KBM-7 (cell line): Measurements from ENCODE around the gene IDE.
"Not testable (repeated sequence)": the region's sequence is repeated elsewhere in the genome, so short reads cannot be mapped to it uniquely, and the experiment has no call there.

Experiments
- DNase-seq: peaks from one replicate; pipeline ENCODE4 v3.0.0-alpha.2; 2015
- in situ Hi-C: fragments of 300-500 bp; cut with MboI; formaldehyde crosslinking; loops from 2 replicates; pipeline ENCODE4 v1.14.3; 2020; ENCODE audit warnings: low sequenced_read_pairs, low pct_unique_long_range_greater_than_20kb, mixed read lengths

IDE gene

DNA sequence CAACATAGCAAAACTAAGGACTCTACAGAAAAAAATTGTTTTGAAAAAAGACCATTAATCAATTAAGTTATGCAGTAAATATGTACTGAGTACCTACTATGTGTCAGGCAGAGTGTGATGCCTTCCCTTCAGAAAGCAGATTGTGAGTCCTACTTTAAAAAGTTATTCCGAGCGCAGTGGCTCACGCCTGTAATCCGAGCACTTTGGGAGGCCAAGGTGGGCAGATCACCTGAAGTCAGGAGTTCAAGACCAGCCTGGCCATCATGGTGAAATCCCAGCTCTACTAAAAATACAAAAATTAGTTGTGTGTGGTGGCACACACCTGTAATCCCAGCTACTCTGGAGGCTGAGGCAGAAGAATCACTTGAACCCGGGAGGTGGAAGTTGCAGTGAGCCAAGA, 4.2 kb downstream of the IDE start:
- in situ Hi-C loops, DNase-seq: not testable (repeated sequence)

DNA sequence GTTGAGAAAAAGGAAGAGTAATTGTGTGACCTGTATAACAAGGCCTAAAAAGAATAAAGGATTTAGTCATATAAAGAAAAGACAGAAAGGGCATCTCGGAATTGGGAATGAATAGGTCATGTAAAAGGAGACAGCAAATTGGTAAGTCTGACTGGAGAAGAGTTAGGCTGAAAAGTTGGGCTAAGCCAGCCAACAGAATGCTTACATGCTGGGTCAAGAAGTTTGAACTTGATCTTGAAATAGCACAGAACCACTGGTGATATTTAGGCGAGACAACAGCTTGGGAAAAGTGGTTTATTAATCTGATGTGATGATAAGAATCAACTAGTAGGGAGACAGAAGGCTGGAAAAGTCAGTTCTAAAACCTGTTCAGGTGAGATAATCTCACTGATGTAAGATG, 4.8 kb downstream of the IDE start:
- in situ Hi-C loops = no loop called here
- no peak for DNase-seq

DNA sequence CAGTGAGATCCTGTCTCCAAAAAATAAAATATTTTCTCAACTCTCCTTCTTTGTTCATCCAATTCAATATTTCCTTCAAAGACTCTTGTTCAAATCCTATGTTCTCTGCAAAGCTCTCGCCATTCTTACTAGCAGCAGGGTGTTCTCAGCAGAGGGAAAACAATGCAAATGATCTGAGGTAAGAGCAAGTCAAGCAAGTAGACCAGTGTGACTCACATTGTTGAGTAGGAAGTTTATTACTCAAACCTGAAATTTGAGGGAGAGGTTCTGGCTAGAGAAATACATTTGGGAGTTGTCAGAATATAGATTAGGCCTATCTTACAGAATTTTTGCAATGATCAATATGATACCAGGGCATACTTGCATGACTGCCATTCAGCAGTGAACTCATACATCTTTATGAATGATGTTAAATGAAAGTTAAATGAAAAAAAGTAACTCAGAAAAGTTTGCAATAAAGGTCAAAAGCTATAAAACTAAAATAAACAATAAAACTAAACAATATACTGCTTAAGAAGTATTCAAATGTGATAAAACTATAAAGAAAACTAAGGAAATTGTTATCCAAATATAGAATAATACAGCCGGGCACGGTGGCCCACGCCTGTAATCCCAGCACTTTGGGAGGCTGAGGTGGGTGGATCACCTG, 5.8 kb downstream of the IDE start:
- DNase-seq = no peak
- in situ Hi-C loops = no loop called here

DNA sequence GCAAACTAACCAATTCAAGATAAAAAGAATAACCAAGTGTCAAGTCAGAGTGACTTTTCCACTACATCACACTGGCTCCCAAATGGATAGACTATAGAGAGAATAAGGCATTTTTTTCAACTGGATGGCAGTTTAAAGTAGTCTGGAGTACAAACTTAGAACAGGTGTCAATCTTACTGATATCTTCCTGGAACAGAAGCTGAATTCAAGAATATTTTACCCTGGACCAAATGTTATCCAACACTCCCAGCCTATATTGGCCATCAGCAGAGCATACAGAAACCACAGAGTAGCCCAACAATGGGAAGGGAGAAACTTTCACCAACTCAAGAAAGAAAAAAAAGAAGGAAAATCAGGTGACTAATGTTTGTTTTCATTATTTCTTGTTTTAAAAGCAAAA, 11.5 kb downstream of the IDE start:
- DNase-seq = no peak
- in situ Hi-C loops = no loop called here

DNA sequence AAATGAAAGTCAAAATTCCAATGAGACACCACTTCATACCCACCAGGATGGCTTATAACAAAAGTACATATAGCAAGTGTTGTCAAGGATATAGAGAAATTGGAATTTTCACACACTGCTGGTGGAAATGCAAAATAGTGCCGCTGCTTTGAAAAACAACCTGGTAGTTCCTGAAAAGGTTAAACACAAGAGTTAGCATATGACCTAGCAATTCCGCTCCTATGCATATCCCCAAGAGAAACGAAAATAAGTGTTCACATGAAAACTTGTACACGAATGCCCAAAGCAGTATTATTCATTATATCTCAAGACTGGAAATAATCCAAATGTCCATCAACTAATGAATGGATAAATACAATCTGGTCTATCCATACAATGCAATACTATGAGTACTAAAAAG, 14.8 kb downstream of the IDE start:
- in situ Hi-C loops = no loop called here
- no peak for DNase-seq

DNA sequence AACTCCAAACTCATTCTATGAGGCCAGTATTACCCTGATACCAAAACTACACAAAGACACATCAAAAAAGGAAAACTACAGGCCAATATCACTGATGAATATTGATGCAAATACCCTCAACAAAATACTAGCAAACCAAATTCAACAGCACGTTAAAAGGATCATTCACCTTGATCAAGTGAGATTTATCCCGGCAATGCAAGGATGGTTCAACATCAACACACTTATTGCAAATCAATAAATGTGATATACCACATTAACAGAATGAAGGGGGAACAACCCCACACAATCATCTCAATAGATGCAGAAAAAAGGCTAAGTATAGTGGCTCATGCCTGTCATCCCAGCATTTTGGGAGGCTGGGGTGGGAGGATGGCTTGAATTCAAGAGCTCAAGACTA, 19.9 kb downstream of the IDE start:
- in situ Hi-C loops = no loop called here

DNA sequence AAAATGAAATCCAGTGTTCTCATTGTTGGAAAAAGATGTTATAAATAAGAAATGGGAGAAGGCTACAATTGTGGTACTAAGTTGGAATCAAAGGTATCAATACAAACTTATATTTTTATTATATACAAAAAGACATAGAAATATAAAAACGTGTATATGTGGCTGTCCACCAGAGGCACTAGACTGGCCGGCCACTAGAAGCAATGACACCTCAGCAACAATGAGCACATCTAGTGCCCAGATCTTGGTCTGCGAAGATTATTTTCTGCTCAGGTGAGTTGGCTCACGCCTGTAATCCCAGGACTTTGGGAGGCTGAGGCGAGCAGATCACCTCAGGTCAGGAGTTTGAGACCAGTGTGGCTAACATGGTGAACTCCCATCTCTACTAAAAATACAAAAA, 21.6 kb downstream of the IDE start:
- no peak for DNase-seq
- in situ Hi-C loops = no loop called here

More for the DNA sequence above, 19.9 kb downstream of the IDE start:
- no peak for DNase-seq

DNA sequence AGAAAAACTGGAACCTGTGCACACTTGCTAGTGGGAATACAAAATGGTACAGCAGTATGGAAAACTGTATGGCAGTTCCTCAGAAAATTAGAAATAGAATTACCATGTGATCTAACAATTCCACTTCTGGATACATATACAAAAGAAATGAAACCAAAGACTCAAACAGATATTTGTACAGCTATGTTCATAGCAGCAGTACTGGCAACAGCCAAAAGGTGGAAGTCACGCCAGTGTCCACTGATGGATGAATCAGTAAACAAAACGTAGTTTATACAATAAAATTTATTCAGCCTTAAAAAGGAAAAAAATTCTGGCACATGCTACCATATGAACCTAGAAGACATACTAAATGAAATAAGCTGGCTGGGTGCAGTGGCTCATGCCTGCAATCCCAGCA, 23.0 kb downstream of the IDE start:
- in situ Hi-C loops = no loop called here
- no peak for DNase-seq

DNA sequence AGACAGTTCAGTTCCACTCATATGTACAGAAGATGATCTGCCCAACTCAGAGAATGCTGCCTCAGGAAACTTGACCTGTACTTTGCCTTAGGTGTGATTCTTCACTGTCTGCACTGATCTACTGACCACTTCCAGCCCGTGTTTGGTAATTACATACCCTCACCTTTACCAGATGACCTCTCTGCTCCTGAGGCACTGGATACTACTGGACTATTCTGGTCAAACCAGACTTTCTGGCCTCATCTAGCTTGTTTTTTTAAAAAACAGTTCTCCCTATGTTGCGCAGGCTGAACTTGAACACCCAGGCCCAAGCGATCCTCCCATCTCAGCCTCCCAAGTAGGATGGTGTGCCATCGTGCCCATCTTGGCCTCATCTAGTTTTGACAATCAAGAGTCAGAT, 26.2 kb downstream of the IDE start:
- in situ Hi-C loops = no loop called here
- no peak for DNase-seq

DNA sequence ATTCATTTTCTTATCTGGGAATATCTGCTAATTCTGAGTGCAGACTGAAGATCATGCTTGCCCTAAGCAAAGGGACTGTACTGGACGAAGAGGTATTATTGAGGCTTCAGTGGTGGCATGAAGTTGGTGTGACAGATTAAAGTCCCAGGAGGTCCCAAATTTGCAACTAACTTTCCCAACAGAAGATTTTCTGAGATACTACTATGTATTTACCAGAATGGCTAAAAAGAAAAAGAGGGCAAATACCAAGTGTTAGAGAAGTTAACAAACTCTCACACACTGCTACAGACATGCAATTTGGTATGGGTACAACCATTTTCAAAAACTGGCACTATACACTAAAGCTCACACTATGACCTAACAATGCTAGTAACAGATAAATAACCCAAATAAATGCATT, 28.3 kb downstream of the IDE start:
- no peak for DNase-seq
- in situ Hi-C loops = no loop called here

DNA sequence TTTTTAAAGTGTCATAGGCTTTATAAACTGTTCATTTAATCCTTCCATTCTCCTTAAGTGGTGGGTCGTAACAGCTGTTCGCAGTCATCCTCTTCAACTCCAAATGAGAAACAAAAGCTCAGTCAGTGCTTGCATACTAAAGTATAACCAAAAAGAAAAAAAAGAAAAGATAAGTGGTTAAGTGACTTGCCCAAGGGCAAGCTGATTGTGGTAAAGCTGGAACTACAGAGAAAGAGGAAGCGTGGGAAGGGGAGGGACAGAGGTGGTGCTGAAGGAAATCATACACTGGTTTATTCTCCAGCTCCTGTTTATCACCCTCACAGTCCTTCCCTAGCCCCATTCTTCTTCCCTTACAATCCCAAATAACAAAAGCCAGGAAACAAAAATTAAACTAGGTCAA, 29.6 kb downstream of the IDE start:
- in situ Hi-C loops = no loop called here
- peak; percentile 89 for DNase-seq

DNA sequence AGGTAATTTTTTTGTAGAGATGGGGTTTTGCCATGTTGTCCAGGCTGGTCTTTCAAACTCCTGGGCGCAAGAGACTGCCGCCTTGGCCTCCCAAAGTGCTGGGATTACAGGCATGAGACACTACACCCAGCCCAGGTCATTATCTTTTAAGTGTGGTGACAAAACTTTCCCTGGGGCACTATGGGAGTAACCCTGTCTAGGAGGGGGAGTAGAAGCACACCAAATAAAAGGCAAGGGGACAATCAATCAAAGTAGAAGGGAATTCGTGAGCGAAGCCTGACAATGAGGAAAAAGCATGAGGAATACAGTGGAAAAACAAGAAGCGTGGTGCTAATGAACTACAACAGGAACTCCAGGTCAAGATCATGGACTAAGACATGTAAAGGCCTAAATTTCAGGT, 31.4 kb downstream of the IDE start:
- in situ Hi-C loops = no loop called here

DNA sequence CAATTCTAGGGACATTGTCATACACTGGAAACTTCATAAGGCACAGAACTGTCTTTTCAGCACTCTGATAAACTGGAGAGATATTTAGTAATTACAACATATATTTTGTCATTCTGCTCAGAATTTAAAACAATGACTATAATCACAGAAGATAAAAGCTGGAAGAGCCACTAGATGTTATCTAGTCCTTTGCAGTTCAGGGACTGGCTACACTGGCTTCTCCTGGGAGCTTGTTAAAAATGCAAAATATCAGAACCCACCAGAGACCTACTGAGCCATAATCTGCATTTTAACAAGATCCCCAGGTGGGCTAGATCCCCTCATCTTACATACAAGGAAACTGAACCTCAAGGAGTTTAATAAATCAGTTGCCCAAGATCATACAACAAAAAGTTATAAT, 32.3 kb downstream of the IDE start:
- in situ Hi-C loops = no loop called here
- no peak for DNase-seq

More for the DNA sequence above, 31.4 kb downstream of the IDE start:
- DNase-seq = no peak

DNA sequence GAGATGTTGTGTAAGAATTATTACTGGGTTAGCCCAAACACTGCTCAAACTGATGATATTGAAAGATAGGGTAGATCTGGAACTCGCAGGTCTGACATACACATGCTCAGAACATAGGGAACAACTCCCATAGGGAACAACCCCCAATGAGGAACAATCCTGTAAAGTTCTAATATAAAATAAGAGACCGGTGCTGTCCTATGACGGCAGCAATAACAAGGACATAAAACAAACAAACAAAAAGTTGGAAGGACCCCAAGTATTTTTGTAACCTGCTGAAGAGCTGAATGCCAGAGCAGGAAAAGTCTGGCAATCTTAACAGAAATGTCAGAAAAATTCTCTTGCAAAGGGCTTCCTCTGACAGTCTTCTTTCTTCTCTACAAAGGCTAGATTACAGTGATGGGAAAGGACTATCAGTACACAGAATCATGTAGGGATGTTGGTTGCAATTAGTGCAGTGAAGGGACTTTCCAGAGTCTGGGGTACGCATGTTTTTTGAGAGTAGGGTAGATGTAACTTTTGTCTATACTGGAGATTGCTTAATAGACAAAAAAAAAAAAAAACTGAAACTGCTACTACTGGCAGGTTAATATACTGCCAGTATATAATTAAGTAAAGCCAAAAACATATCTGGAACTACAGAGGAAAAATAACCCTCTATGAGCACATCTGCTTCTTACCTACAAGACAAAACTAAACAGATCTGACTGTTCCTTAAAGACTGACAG, 35.5 kb downstream of the IDE start:
- in situ Hi-C loops = no loop called here
- DNase-seq = no peak

DNA sequence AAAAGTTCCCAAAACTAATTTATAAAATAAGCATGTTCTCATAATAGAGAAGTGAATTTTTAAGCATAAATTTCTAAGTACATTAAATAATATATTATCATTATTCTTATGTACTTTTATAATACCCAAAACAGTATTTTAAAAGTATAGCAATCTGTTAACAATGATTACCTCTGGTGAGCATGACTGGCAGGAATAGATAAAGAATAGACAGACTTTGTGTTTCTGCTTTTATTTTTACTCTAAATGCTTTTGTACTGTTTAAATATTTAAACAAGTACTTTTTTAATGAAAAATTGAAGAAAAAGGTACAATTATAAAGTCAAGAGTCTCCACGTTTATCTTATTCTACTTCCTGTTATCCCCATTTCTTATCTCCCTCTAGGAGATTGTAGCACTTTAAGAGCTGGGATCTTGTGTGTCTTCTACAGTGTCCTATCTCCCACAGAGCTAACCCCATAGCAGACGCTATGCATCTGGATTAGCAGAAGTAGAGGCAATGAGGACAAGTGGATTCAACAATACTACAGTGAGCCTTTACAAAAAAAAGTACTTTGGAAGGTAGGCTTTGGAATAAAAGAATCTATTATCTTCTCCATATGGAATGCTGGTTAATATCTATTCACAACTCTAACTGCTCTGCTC, 42.9 kb downstream of the IDE start:
- DNase-seq = no peak
- in situ Hi-C loops = no loop called here

DNA sequence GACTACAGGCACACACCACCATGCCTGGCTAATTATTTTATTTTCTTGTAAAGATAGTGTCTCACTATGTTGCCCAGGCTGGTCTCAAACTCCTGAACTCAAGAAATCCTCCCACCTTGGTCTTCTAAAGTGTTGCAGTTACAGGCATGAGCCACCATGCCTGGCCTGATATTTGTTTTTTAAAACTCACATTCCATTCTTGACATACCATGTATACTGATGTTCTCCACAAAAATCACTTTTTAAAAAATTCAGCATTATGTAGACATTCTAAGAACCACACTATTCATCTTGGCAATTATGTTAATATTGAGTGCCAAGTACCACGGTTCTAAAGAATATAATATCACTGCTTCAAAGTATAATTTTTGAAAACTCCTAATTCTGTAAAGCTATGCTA, 43.5 kb downstream of the IDE start:
- in situ Hi-C loops = no loop called here
- DNase-seq = no peak

DNA sequence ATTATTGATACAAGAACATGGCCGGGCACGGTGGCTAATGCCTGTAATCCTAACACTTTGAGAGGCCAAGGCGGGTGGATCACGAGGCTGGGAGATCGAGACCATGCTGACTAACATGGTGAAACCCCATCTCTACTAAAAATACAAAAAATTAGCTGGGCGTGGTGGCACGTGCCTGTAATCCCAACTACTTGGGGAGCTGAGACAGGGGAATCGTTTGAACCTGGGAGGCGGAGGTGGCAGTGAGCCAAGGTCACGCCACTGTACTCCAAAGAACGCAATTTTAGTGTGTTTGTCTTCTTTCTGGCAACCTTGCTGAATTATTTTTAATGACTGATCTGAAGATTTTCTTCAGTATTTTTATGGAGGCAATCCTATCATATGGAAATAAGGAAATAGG, 46.2 kb downstream of the IDE start:
- no peak for DNase-seq
- in situ Hi-C loops = no loop called here

DNA sequence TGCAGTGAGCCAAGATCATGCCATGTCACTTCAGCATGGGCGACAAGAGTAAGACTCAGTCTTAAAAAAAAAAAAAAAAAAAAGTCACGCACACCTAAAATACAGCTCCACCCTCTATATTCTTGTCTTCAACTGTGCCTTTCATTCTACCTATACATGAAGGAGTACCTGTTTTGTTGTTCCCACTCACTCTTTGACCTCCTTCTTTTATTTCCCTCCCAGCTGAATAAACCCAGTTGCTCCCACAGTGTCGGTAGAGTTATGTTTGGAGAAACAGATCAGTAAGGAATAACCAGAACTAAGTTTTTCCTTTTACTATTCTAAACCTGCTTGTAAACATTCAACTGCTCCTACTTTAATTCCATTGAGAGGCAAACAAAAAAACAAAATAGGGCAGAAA, 50.3 kb downstream of the IDE start:
- DNase-seq = no peak
- in situ Hi-C loops = no loop called here

DNA sequence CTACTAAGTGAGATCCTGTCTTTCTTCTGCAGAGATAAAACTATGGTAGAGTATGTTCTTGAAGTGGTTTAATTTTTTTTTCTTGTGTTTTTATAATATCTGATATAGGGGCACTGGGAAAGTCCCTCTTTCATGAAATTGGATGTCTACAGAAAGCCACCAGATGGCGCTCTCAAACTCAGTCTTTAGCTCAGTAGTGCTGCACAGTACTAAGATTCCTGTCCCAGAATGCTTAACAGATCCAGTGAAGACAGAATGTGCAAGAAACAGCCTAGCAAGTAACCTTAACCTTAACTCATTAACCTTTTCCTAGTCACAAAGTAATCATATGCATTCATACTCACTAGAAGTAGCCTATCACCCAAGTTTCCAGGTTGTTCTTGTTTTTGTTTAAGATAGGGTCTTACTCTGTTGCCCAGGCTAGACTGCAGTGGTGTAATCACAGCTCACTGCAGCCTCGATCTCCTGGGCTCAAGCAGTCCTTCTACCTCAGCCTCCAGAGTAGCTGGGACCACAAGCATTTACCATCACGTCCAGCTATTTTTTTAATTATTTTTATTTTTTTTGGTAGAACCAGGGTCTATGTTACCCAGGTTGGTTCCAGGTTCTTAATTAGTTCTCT, 56.7 kb downstream of the IDE start:
- DNase-seq = peak; percentile 75
- in situ Hi-C loops = no loop called here

DNA sequence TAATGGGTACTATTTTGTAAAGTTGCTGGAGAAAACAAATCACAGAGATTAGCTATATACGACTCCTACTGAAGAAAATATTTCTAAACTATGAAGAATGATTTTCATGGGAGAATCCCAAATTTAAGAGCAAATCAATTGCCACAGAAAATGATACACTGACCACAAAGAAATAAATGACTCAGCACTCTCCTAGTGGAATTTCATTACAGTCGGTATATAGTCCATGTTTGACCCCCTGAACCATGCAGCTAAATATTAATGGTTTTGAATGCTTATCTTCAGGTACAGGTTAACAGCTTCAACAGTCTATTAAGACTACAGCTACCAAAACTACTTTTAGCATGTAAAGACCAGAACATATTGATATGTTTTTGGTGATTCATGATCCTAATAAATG, 65.0 kb downstream of the IDE start:
- no peak for DNase-seq
- in situ Hi-C loops = no loop called here
